GM12865 (cell line): ENCODE results near the gene ANKRD63.

Source experiments
- DNase-seq: peaks from one replicate; pipeline ENCODE4 v3.0.0; 2010; ENCODE audit warnings: low read depth
- H3K4me3 ChIP-seq: 2 replicates; pipeline ENCODE4 v1.5.1; 2011; ENCODE audit warnings: mild to moderate bottlenecking, low read depth, low read length, control low read depth
- TF ChIP-seq, protein P1 (sequence below): IDR thresholded peaks from 2 replicates; pipeline ENCODE4 v1.5.1; 2011; ENCODE audit warnings: low read length, control low read depth, low read depth, inconsistent platforms; ENCODE audit not compliant: insufficient read depth; ENCODE audit errors: missing control alignments

ANKRD63 gene

DNA sequence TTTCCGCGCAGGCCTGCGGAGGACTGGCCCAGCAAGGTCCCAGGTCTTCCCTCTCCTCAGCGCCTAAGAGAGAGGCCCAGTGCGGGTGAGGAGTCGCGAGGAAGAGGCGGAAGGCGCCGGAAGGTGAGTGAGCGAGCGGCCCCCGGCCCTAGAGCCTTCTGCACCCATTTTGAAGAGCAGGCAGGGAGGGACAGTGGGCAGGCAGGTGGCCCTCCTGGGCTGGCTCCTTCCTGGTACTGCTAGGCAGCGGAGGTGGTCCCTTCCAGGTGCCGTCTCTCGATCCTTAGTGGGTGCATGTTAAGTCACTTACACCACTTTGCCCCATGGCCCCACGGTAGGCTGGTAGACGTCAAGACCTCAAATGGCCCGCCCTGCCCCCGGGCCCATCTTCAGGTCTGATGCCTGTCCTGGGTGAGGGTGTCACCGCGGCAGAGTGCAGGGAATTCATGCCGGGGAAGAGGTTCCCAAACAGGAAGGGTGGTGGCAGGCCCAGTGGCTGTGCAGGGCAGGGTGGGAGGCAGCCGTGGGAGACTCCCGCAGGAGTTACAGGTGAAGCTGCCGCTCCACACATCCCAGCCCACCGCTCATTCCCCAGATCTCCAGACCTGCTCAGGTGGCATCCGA is 29.6 kb downstream of the ANKRD63 start:
- no peak for DNase-seq
- peak overlapping the region; percentile 42 for H3K4me3 ChIP-seq
- TF ChIP-seq, protein P1, sequence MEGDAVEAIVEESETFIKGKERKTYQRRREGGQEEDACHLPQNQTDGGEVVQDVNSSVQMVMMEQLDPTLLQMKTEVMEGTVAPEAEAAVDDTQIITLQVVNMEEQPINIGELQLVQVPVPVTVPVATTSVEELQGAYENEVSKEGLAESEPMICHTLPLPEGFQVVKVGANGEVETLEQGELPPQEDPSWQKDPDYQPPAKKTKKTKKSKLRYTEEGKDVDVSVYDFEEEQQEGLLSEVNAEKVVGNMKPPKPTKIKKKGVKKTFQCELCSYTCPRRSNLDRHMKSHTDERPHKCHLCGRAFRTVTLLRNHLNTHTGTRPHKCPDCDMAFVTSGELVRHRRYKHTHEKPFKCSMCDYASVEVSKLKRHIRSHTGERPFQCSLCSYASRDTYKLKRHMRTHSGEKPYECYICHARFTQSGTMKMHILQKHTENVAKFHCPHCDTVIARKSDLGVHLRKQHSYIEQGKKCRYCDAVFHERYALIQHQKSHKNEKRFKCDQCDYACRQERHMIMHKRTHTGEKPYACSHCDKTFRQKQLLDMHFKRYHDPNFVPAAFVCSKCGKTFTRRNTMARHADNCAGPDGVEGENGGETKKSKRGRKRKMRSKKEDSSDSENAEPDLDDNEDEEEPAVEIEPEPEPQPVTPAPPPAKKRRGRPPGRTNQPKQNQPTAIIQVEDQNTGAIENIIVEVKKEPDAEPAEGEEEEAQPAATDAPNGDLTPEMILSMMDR, result no peak

DNA sequence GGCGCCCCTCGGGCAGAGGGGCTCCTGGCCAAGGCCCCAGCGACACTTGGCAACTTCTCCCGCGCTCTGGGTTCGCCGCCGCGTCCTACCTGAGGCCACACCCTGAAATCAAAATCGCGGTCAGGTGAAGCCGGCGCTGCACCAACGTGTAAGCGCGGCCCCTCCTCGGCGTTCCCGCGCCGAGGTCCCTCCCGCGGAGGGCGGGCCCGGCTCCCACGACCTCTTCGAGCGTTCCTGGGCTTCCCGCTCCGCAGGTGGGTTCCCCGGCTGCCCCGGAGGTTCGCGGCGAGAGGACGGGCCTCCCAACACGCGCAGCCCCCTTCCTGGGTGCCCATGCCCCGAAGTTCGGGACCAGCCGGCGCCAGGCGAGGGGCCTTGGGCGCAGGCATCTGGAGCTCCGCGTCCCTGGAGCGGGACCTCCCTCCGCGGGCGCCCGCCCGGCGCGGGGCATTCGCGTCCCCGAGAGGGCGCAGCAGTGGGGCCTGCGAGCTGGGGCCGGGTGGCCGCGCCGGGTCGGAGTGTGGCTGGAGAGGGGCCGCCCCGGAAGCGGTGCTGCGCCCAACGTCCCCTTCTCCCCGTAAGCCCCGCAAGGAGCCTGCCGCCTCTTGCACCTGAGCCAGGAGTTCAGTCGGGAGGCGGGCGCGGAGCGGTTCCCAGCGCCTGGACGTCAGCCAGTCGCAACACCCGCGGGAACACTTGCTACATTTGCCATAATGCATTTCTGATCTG is 30.3 kb downstream of the ANKRD63 start:
- TF ChIP-seq, protein P1, result no peak

DNA sequence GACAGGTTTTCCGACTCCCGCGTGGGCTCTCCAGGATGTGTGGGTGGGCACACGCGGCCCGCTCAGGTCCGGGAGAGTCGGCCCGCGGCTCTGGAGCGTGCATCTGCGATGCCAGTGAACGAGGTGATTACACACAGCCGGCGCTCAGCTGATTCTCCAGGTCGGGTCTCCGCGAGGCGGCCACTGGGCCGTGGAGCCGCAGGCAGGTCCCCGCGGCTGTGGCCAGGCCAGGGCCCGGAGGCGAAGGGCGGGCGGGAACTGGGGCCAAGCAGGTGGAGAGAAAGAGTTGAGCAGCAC is 30.8 kb downstream of the ANKRD63 start:
- DNase-seq, result no peak
- H3K4me3 ChIP-seq, result no peak overlapping the region

More for the DNA sequence above, 30.3 kb downstream of the ANKRD63 start:
- H3K4me3 ChIP-seq, result peak overlapping the region; percentile 42
- no peak for DNase-seq

DNA sequence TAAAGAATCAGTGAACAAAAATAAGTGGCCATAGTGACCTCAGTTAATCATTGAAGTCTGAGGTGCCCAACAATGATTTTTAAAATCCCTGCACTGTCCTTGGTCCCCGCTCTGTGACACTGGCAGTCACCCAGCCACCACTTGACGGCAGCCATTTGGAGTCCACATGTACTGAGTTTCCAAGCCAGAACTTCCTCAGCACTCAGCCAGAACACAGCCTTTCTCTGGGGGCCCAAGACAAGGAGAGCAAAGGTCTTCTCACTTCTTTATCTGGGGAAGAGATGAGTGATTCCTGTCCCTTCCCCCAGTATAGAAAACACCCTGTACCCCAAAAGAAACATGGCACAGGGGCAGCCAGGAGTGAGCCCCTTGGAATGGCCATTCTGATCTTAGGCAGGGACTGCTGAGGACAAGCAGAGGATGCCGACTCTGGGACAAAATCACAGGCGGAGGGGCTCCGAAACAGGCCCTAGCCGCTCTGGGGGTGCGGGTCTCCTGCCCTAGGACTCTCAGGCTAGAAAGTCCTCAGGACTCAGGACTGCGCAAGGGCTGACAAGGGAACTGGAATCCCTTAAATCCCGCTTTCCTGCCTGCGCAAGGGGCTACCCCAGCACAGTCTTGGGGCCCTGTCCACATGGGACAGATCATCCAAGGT is 31.3 kb downstream of the ANKRD63 start:
- TF ChIP-seq, protein P1, result no peak
- no peak for DNase-seq
- no peak overlapping the region for H3K4me3 ChIP-seq

More for the DNA sequence above, 30.8 kb downstream of the ANKRD63 start:
- TF ChIP-seq, protein P1, result no peak

DNA sequence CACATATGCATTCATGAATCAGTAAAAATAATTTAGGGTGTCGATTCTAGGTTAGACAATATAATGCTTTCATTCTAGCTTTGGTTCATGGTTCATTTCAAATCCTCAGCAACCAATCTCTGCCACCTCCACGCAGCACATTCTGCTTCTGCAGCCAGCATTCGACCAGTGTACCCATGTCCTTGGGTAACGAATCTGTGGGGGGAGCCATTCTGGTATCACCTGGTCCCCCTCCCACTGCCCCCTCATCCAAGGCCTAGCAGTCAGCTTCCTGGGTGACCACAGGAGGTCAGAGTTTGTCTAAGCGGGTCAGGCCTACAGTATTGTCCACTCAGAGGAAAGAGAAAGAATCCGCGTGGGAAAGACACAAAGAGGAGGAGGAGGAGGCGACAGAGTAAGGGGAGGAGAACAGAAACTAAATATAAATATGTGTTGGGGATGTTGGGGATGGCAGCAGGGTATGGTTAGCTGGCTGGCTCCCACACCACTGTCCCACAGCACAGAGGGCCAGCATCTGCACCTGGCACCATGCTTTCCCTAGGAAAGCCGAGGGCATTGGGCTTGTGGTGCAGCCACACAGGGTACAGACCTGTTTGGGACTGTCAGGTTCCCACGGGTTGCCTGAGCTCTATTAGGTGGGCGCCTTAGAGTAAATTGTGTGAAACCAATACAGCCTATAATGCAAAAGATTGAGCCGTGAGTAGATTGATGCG is 31.9 kb downstream of the ANKRD63 start:
- H3K4me3 ChIP-seq, result no peak overlapping the region
- DNase-seq, result no peak
- TF ChIP-seq, protein P1, result no peak

DNA sequence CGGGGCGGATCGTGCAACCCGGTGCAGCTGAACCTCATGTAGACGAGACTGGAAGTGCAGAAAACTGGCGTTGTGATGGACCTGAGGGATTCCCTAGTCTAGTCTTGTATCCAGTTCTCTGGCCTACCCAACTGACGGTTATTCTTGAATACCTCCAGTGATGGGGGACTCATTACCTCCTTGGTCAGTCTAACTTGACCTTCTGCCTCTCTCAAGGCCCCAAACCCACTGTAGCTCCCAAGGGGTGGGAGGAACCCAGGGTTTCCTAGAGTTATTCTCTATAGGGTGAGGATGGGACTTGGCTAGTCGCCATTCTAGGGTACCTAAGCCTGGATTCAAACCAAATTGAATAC is 32.6 kb downstream of the ANKRD63 start:
- no peak overlapping the region for H3K4me3 ChIP-seq
- no peak for DNase-seq
- TF ChIP-seq, protein P1, result no peak
